RWPE2 (cell line): Measurements from ENCODE around the gene UNC5A.

ENCODE experiments used
- ATAC-seq: fragments of 200-7000 bp; cut with Tn5 transposase; 3 replicates; pipeline ENCODE4 v1.9.1; 2021; ENCODE audit warnings: low read depth
- DNase-seq: peaks from one replicate; pipeline ENCODE4 v3.0.0-alpha.2; 2020; ENCODE audit warnings: low spot score
- H3K27ac ChIP-seq: fragments of 450-650 bp; 2 replicates; pipeline ENCODE4 v1.5.1; 2017; ENCODE audit warnings: mild to moderate bottlenecking; ENCODE audit not compliant: poor library complexity, severe bottlenecking
- H3K27me3 ChIP-seq: fragments of 250-450 bp; sonication (Bioruptor Pico); 2 replicates; pipeline ENCODE4 v1.5.1; 2021; ENCODE audit warnings: mild to moderate bottlenecking, moderate library complexity; ENCODE audit not compliant: insufficient read depth, poor library complexity, severe bottlenecking
- H3K36me3 ChIP-seq: fragments of 250-450 bp; sonication (Bioruptor Pico); 2 replicates; pipeline ENCODE4 v1.5.1; 2020; ENCODE audit warnings: low read depth, mild to moderate bottlenecking, moderate library complexity
- H3K4me1 ChIP-seq: fragments of 250-450 bp; sonication (Bioruptor Pico); 2 replicates; pipeline ENCODE4 v1.5.1; 2021; ENCODE audit warnings: mild to moderate bottlenecking, moderate library complexity; ENCODE audit not compliant: insufficient read depth, poor library complexity, severe bottlenecking
- H3K4me3 ChIP-seq: fragments of 250-450 bp; sonication (Bioruptor Pico); 2 replicates; pipeline ENCODE4 v1.5.1; 2021; ENCODE audit warnings: mild to moderate bottlenecking, moderate library complexity; ENCODE audit not compliant: severe bottlenecking
- H3K9me3 ChIP-seq: fragments of 250-450 bp; sonication (Bioruptor Pico); 2 replicates; pipeline ENCODE4 v1.5.1; 2021; ENCODE audit warnings: mild to moderate bottlenecking, moderate library complexity; ENCODE audit not compliant: severe bottlenecking
- TF ChIP-seq, protein P1 (sequence below): fragments of 450-650 bp; IDR thresholded peaks from one replicate; pipeline ENCODE4 v1.5.1; 2017; ENCODE audit warnings: mild to moderate bottlenecking, moderate library complexity; ENCODE audit not compliant: poor library complexity, severe bottlenecking

UNC5A gene

DNA sequence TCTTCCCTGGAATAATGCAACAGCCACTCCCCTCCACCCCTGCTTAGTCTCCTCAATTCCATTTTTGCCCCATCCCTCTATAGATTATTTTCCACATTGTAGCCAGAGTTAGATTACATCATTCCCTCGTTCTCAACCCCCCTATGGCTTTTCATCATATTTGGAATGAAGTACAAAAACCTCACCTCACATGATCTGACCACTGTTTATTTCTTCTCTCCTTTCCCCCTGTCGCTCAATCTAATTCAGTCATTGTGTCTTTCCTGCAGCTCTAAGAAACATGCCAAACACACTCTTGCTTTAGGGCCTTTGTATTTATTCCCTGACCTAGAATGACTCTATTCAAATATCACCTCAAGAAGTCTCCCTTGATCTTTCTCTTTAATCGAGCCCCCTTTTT is 111.4 kb downstream of the UNC5A start:
- Histone ChIP-seq H3K9me3 (no peaks in the 10 kb centered on the region), H3K4me1 (no peaks in the 10 kb centered on the region), H3K4me3 (no peak overlapping the region), H3K36me3 (peaks cover 64% of the 10 kb centered on the region), H3K27ac (no peak overlapping the region), H3K27me3 (no peaks in the 10 kb centered on the region)
- TF ChIP-seq, protein P1, sequence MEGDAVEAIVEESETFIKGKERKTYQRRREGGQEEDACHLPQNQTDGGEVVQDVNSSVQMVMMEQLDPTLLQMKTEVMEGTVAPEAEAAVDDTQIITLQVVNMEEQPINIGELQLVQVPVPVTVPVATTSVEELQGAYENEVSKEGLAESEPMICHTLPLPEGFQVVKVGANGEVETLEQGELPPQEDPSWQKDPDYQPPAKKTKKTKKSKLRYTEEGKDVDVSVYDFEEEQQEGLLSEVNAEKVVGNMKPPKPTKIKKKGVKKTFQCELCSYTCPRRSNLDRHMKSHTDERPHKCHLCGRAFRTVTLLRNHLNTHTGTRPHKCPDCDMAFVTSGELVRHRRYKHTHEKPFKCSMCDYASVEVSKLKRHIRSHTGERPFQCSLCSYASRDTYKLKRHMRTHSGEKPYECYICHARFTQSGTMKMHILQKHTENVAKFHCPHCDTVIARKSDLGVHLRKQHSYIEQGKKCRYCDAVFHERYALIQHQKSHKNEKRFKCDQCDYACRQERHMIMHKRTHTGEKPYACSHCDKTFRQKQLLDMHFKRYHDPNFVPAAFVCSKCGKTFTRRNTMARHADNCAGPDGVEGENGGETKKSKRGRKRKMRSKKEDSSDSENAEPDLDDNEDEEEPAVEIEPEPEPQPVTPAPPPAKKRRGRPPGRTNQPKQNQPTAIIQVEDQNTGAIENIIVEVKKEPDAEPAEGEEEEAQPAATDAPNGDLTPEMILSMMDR = no peak
- no peak for ATAC-seq
- no peak for DNase-seq

DNA sequence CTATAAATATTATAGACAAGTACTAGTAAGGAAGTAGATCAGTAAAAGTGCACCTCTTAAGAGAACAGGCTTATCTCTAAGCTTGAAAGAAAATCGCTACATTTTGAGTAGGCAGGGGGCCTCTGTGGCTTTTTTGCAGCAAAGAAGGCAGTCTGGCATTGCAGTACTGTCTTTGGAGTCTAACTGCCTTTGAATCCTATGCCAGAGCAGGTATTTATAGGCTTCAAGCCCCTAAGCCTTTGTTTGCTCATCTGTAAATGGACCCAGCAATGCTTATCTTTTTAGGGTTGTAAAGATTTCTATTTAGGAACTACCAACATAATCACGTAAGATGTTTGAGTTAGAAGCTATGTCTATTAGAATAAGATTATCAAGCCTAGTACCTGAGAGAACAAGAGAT is 112.5 kb downstream of the UNC5A start:
- Histone ChIP-seq H3K4me3 (no peak overlapping the region), H3K27me3 (no peaks in the 10 kb centered on the region), H3K4me1 (no peaks in the 10 kb centered on the region), H3K36me3 (peaks cover 67% of the 10 kb centered on the region), H3K9me3 (no peaks in the 10 kb centered on the region), H3K27ac (no peak overlapping the region)
- TF ChIP-seq, protein P1 = no peak
- DNase-seq (no peak), ATAC-seq (no peak)

DNA sequence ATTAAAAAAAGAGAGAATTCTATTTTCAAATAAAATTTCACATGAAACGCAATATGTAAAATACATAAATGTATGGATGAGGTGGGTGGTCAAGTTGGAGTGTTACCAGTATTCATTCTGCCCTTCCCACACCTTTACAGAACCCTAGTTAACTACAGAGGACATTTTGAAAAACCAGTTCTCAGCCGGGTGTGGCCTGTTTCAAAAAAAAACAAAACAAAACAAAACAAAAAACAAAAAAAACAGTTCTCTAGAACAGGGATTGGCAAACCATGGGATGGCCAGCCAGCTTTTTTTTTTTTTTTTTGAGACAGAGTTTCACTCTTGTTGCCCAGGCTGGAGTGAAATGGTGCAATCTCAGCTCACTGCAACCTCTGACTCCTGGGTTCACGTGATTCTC is 117.2 kb downstream of the UNC5A start:
- TF ChIP-seq, protein P1 = no peak
- no peak for DNase-seq
- Histone ChIP-seq H3K9me3 (no peaks in the 10 kb centered on the region), H3K4me3 (no peak overlapping the region), H3K4me1 (no peaks in the 10 kb centered on the region), H3K27me3 (no peaks in the 10 kb centered on the region), H3K36me3 (peaks cover 64% of the 10 kb centered on the region), H3K27ac (no peak overlapping the region)
- ATAC-seq = no peak

DNA sequence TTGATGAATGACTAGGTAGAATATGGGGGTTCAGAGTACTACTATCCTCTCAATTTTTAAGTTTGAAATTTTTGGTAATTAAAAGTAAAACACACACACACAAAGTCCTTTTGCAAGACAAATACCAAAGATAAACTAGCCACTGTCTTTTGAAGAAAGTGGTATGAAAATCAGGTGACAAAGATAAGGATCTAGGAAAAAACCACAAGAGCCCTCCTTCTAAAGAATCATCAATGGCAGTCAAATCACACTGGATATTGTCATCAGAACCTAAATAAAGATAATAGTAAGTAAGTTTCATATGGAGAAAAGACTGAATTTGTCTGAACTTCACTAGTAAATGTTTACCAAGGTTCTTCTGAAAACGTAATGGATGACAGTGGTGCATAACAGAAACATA is 119.3 kb downstream of the UNC5A start:
- H3K27ac ChIP-seq = no peak overlapping the region
- ATAC-seq (no peak), DNase-seq (no peak)
- H3K27me3 ChIP-seq = no peaks in the 10 kb centered on the region
- TF ChIP-seq, protein P1 = no peak
- H3K4me1 ChIP-seq = peaks cover 3% of the 10 kb centered on the region
- no peaks in the 10 kb centered on the region for H3K9me3 ChIP-seq
- H3K36me3 ChIP-seq = peaks cover 75% of the 10 kb centered on the region
- no peak overlapping the region for H3K4me3 ChIP-seq
